HG02938 (cell line): ENCODE measurements around the gene GRAMD2B.
A peak's percentile ranks its signal among the peaks of the same experiment; 100 is the strongest.

ENCODE experiments used
- ATAC-seq: cut with Tn5 transposase; IDR thresholded peaks from one replicate; pipeline ENCODE4 v1.9.1; 2021; ENCODE audit warnings: mild to moderate bottlenecking, moderate library complexity; ENCODE audit not compliant: unreplicated experiment

Gene GRAMD2B

DNA sequence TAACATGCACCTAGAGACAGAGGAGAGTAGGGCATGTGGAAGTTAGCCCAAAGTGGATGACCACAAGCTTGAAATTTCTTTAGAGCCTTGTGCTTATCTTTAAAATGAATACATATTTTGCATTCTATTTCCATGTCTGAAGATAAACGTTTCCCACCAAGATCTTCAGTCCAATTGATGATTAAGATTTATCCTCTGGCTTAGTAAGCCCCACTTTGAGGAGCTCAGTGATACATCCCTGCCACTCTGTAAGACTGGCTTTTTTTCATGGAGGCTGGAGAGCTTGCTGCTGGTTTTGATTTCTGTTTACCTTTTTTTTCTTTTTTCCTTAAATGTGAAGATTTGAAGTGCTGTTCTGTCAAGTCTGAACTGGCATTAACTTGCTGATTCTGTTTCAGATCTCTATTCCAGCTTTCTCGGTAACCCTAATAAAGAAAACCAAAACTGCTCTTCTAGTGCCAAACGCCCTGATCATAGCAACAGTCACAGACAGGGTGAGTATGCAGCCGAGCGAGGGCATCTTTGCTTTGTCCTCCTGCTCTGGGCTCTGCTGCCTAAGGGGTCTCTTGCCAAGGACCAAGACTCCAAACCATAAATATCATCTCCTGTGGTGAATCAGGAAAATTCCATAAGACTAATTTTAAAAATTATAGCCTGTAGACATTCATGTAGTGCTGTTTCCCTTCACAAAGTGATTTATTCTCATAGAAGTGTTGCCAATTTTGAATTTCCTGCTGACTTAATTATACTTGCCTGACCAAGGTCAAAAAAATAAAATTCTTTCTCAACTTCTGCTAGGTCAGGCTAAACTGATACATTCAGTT is 54.3 kb downstream of the GRAMD2B start:
- ATAC-seq = no peak

DNA sequence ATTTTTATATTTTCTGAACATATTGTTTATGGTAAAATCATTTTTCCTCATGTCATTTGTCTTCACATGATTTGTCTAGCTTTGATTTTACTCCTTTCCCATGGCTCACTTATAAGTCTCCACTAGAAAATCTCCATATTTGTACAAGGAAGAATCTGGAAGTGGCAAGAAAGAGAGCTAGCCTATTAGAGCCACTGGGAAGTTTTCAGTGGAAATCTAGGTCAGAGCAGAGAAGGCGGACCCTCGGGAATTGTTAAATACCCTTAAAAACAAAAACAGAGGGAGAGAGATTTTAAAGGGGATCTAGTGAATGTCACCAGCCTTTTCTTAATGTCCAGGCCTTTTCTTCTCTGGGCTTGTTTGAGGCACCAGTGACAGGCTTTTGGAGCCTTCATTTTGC is 56.6 kb downstream of the GRAMD2B start:
- ATAC-seq = no peak

DNA sequence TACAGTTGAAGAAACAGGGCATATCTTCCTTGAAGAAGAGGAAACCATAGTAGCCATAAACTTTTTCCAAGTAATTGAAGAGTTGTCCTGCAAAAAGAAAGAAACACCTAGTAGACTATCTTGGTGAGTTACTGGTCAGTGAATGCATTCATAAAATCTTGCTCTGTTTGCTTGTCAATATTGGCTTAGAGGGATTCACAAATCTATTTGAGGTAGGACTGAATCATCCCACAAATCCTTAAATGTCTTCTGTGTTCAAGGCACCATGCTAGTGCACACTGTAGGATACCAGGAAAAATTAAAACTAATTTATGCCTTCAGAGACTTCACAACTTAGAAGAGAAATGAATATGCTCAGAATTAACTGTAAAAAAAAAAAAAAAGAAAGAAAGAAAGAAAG is 57.6 kb downstream of the GRAMD2B start:
- no peak for ATAC-seq

DNA sequence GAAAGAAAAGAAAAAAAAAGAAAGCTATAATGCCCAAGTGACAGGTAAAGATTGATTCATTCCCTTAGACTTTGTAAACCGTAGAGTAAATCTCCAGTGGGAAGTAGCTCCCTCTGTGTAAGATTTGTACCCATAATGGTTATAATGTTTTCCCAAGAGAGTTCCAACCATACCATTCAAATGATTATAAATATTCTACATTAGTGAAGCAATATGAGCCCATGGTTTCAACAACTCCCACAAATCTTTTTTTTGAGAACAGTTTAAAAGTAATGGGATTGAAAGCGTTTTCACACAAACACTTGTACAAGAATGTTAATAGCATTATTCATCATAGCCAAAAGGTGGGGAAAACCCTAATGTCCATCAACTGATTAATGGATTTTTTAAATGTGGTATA is 58.0 kb downstream of the GRAMD2B start:
- no peak for ATAC-seq

DNA sequence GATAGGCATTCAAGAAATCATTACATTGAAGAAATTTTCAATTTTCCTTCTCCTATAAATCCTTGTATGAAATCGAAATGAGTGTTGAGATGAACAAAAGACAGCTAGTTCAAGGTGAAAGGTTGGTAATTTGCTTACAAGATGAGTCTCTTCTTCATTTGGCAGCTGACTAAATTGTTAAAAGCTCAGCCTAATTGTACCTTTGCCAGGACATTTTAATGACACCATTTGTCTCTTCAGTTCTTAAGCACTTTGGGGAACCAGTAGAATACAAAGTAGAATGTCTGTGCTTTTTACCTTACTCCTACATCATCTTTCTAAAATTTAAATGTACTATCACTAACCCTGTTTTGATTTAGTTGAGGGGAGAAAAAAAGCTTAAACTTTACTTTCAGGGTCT is 59.4 kb downstream of the GRAMD2B start:
- ATAC-seq = no peak

DNA sequence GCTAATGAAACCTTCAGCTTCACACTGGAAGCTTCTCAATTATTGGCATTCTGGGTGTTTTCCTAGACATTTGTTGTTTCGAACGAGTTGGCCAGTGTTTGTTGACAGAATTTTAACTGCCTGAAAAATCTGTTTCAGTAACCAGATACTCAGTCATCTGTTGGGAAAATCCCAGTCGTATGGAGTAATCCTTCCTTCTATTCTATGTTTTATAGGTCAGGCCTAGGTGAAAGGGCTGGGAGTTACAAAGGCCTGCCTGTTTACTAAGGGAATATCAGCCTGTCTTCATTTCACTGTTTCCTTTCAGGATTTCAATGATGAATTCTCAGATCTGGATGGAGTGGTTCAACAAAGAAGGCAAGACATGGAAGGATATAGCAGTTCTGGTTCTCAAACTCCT is 59.9 kb downstream of the GRAMD2B start:
- ATAC-seq = no peak

DNA sequence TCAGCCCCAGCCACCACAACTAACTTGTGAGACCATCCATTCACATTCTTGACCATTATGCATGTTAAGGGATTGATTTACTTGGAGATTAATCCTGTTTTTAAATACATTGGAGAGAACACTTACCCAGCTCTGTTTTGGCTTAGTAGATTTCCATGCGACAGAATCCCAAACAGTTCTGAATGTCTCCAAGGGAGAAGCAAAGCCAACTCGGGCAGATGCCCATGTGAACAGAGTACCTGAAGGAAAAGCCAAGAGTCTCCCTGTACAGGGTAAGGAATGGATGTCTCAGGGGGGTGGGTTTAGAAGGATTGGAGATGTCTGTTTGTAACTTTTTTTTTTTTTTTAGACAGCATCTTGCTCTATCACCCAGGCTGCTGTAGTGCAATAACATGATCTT is 61.0 kb downstream of the GRAMD2B start:
- no peak for ATAC-seq

DNA sequence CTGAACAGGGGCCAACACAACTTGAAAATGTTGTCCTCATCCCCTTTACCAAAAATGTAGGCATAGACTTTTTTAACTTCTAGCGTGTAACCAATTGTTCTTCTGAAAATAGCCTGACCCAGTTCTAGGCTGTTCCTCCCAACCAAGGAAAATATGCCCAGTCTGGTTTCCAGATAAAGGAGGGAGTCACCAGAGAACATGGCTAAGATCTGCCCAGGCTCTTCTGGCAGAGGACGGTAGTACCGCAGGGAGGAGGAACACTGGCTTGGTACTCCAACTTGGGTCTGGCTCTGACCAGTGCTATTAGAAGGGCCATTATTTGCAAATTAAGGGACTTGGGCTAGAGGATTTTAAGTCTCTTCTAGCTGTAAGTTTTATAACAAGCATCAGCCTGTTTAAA is 63.1 kb downstream of the GRAMD2B start:
- no peak for ATAC-seq

DNA sequence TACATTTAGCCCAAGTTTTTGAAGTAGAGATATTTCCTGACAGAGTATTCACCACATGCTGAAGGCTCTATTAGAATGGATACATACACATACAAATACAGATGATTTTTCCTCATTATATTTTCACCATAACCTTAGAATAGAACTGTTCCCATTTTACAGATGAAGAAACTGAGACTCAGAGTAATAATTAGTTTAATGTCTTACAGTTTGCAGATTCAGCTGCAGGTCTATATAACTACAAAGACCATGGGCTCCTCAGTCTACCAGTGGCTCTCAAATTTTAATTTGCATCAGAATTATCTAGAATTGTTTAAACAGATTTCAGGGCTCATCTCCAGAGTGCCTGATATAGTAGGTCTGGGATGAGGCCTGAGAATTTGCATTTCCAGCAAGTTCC is 64.4 kb downstream of the GRAMD2B start:
- no peak for ATAC-seq

DNA sequence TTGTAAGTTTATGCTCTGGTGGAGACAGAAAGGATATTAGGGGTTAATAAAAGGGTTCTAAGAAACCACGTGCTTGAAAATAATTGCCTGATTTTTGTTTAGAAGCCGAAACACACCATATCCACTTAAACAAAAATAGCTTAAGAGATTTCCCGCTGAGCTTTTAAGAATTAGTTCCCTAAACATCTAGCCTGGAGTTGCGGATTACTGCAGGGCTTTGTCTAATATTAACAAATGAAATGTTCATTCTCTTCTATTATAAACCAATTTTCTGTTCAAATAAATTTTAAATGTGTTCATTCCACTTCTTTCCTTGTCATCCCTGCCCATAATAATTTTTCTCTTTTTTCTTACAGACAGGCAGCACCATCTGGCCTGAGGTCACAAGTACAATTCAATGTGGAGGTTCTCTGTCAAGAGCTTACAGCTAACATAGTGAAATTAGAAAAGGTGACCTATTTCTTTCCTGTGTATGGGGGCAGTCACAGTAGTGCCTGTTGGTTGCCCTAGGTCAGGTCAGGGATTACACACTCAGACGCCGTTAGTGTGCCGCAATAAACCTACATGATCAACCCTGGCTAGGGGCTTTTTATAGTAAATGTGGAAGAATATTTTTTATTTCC is 65.3 kb downstream of the GRAMD2B start:
- no peak for ATAC-seq

DNA sequence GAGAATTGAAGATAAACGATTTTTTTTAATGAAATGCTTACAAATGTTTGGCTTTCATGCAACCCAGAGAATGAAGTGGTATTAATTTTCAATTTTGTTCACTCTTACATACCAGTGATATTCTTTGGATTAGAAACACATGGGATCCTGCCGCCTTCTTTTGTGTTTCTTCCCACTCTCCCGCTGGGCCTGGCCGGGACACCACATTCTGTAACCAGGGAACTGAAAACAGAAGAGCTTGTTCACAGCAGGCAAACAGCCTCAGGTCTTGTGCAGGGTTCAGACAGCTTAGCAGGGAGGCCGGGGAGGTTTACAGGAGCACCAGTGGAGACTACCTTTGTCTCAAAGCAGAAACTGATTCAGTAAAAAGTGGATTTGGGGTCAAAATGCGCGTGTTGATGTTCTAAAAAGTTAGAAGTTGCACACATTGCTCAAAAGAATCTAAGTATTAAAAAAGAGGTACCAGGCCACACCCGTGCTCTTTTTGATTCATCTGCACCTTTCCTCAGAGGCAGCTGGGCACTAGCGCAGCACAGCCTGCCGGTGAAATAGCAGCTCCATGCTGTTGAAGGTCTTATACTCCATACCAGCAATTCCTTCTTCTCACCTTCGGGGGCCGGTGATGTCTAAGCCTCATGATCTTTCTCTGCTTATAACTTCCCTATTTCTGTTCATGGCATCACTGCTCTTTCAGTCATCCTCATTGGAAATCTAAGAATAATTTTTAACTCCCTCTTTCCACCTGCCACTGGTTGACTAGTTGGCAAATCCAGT is 67.1 kb downstream of the GRAMD2B start:
- ATAC-seq = no peak

DNA sequence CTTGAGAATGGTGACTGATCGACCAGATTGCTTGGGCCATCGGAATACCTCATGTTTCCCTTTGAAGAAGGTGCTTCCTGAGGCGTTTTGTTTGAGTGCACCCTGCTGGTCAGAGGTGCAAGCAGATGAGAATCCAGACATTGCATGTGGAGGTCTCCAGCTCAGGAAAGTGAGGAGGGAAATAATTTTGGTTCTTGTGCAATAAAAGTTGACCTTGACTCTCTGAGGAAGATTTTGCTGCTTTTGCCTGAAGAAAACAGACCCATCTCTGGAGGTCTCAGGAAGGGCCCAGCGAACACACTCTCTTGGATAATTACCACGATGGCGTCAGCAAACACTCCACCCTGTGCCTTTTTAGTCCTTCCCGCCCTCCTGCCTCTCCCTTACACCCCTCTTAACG is 69.7 kb downstream of the GRAMD2B start:
- ATAC-seq = no peak

DNA sequence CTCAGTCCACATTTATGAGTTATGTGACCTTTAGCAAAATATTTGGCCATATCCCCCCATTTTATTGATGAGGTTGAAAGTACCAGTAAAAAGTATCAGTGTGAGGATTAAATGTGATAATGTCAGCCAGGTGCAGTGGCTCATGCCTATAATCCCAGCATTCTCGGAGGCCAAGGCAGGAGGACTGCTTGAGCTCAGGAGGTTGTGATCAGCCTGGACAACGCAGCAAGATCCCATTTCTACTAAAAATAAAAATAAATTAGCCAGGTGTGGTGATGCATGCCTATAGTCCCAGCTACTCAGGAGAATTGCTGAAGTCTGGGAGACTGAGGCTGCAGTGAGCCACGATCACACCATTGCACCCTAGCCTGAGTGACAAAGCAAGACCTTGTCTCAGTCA is 71.2 kb downstream of the GRAMD2B start:
- ATAC-seq = no peak

DNA sequence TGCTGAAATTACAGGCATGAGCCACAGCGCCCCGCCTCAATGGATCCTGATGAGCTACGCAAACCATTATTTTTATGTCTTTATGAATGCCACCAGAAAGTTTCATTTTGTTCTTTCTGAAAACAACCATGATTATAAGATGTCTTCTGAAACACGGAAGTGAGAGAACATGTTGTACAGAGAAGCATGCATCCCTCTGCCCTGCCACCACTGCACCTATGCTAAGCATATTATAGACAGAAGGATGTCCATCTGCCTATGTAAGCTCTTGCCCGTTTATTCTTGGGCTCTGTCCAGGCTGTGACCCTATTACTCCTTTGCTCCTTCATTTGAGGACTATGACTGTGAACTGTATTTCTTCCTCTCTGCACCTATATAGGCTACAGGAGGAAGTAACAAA is 74.3 kb downstream of the GRAMD2B start:
- no peak for ATAC-seq

DNA sequence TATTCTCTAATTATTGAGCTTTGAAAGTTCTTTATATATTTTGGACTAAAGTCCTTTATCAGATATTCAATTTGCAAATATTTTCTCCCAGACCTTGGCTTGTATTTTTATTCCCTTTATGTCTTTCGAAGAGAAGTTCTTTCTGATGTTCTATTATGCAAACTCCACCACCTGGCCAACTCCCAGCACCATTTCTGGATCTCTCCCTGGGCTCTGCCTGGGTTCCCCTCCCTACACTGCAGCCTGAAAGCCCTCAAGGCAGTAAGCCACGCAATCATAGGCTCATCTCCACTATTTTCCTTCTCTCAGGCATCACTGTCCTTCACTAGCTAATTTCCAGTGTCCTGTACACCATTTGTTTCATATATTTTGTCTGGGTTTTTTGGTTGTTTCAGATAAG is 76.1 kb downstream of the GRAMD2B start:
- no peak for ATAC-seq

DNA sequence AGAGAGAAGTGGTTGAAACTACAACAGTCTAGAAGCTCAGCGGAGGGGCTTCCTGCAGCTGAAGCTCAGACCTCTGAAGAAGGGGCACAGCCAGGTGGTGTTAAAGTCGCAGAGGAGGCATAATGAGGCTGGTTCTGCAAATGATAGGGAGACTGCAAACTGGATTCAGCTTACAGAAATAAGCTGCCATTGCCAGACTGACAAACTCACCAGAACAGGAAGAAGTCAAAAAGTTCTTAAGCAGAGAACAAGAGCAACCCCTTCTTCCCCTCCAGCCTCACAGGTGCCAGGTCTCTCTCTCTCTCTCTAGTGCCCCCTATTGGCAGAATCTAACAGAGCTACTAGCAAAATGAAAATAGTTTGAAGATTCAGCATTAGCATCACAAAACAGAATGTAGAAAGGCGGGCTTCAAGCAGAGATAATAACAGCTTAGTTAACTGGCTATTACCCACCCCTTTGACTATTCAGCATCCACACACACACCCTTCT is 76.7 kb downstream of the GRAMD2B start:
- ATAC-seq = peak; percentile 64

DNA sequence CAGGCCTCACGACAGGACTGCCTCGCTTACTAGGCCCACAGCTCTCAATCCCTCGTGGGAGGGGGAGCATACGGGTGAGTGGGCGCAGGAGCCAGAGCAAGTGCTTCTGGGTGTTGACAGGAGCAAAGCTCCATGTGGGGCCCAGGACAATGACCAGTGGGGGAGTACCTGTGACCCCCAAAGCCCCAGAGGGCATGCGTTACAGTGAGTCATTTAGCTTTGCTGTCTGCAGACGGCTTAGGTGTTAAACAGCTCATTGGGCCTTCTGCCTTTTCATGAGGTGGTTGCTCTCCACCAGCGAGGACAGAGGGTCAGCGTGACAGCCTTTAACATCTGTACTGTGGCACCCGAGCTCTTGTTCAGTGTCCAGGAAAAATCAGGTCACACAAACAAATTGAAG is 78.2 kb downstream of the GRAMD2B start:
- no peak for ATAC-seq

DNA sequence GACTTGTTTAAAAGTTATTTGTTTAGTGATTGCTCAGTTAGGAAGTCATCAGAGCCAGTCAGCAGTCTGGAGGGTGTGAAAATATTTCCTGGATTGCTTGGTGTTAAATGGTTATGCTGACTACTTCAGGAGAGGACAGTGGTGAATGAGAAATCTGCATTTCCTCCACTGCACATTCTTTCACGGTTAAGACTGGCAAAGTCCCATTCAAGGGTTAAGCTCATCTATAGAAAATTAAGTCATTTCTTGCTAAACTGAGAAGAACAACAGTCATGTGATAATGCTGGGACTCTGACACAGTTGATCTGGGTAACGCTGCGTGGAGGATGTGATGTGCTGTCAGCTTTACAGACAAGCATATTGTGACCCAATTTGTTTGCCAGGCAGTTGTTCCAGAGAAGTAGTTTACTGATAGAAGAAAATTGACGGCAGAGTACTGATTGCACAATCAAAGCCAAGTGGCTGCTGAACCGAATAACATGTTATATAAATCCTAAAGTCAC is 80.4 kb downstream of the GRAMD2B start:
- no peak for ATAC-seq

DNA sequence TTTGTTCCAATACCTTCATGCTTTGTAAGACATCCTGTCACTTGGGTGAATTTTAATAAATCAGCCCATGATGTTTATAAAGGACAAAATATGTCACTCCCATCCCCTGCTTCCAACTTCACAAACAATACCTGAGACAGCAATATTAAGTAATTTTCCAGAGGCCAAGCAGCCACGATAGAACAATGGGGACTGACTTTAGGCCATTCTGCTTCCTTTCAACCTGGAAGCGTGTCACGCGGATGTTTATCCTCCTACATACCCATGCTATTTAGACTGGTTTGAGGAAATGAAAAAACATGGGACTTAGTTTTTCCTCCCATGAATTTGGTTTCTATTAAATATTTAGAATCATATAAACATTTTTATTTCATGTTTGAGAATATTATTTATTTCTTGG is 82.9 kb downstream of the GRAMD2B start:
- ATAC-seq = no peak

DNA sequence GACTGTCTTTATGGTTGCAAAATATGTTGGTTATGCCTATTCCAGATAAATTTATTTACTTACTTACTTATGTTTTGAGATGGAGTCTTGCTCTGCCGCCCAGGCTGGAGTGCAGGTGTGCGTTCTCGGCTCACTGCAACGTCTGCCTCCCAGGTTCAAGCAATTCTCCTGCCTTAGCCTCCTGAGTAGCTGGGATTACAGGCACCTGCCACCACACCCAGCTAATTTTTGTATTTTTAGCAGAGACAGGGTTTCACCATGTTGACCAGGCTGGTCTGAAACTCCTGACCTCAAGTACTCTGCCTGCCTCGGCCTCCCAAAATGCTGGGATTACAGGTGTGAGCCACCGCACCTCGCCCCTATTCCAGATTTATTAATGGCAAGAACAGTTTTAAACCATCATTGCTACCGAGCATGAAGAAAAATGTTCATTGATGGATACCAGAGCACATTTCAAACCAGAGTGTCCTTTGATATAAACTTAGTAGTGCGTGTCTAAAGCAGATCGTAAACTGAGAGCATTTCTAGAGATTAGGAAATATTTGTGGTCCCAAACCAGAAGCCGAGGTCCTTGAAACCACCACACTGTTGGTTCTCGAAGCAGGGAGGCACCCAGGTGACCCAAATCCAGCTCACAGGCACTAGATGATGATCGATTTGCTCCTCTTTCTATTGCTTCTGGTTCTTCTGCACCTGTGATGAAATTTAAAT is 85.2 kb downstream of the GRAMD2B start:
- no peak for ATAC-seq

DNA sequence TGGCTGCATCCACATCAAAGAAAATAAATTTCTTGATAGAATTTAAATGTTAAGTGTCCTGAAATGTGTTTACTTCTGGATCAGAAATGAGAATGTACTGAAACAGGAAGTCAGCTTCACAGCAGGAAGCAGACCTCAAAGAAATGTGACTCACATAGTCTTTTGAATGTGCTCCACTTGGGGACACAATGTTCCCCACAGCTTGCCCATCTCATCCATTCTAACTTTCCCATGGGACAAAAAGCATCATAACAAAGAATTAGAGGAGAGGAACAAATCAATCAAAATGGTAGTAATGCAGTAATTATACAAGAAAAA is 85.7 kb downstream of the GRAMD2B start:
- ATAC-seq = no peak
